SK-N-MC (cell line): ENCODE data around the gene ANTXR2.

Experiments used
- EZH2 ChIP-seq: fragments of 200-600 bp; sonication (generic); IDR thresholded peaks from one replicate; pipeline ENCODE4 v1.6.1; 2017; ENCODE audit warnings: antibody characterized with exemption
- POLR2AphosphoS5 ChIP-seq: IDR thresholded peaks from 2 replicates; pipeline ENCODE4 v1.6.1; 2012; ENCODE audit warnings: mild to moderate bottlenecking, low read depth, low read length, borderline replicate concordance

- no peak for TF ChIP-seq POLR2AphosphoS5
- no peak for TF ChIP-seq EZH2
These were observed 743 bp downstream of the ANTXR2 start for GRCh38 chr4:80072228-80072743.
